HG02938 (cell line): Measurements from ENCODE around the gene TRAPPC2L.
"Not testable (repeated sequence)": the region's sequence is repeated elsewhere in the genome, so short reads cannot be mapped to it uniquely, and the experiment has no call there.

Experiments
- ATAC-seq: cut with Tn5 transposase; IDR thresholded peaks from one replicate; pipeline ENCODE4 v1.9.1; 2021; ENCODE audit warnings: mild to moderate bottlenecking, moderate library complexity; ENCODE audit not compliant: unreplicated experiment

TRAPPC2L gene

DNA sequence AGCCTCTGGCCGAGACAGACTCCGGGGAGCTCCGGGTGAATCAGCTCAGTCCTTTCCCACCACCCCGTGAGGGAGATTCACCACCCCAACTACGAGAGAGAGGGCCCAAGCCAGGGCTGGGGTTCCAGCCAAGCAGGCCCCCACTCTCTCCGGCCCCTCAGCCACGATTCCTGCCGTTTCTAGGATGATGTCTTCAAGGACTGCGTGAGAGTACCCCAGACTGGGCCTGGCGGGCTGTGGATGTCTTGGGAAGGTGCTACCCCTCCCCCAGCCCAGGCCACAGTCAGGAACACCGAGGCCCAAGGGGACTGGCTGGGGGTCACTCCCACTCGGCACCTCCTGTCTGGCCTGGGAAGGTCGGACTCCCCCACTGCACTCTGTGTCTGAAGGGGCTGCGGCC lies 31.1 kb downstream of the TRAPPC2L start:
- no peak for ATAC-seq

DNA sequence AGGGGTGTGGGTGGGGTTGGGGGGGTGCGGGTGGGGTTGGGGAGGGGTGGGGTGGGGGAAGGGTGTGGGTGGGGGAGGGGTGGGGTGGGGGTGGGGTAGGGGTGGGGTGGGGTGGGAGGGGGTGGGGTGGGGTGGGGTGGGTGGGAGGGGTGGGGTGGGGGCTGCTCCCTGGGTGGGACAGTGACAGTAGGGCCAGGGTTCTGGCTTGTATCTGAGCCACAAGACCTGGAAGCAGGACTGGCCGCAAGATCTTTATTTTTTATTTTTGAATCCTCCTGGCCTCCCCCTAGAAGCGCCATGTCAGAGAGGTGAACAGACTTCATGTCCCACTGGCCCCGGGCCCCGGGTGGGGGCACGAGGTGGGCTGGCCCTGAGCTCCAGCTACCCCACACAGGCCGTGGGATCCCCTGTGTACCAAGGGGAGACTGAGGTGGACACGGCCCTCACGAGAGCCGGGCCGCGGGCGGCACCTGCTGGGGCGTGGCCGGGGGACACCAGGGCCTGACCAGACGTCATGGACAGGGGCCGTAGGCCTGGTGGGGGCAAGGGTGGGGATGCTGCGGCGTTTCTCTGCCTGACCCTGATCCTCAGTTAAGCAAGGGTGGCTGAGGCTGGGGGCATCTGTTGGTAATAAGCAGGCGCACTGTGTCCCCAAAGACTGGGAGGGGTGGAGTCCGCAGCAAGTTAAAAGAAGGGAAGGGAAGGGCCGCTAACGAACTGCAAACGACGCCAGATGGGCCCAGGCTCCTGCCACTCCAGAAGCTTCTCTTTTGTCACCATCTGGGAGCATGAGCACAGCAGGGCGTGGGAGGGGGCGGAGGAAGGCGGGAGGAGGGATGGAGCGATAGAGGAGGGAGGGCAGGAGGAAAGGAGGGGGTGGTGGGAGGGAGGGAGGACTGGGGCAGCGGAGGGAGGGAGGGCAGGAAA lies 31.8 kb downstream of the TRAPPC2L start:
- ATAC-seq, result no peak

- not testable (repeated sequence) for ATAC-seq
These were observed 32.9 kb downstream of the TRAPPC2L start for GRCh38 chr16:88889702-88890352.

DNA sequence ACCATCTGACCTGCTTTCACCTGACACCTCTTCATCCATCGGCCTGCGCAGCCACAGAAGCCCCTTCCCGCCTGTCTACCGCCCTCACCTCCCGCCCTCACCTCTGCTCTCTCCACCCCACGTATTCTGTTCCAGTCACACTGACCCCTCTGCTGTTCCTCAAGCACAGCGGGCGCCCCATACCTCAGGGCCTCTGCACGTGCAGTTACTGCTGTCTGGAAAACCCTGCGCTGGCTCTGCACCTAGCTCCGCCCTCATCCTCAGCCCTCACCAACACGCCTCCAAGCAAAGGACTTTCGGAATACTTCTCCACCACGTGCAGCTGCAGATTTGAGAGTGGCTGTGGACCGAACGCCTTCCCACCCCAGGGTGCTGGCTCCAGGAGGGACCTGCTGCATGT lies 34.2 kb downstream of the TRAPPC2L start:
- ATAC-seq, result no peak

- no peak for ATAC-seq
These were observed 35.1 kb downstream of the TRAPPC2L start for GRCh38 chr16:88892065-88892464.

GRCh38 chr16:88893127-88893968 lies 36.4 kb downstream of the TRAPPC2L start:
- no peak for ATAC-seq

DNA sequence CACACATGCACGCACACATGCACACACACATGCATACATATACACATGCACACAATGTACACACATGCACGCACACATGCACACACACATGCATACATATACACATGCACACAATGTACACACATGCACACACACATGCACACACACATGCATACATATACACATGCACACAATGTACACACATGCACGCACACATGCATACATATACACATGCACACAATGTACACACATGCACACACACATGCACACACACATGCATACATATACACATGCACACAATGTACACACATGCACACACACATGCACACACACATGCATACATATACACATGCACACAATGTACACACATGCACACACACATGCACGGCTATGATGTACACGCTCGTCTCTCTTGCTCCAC lies 37.3 kb downstream of the TRAPPC2L start:
- ATAC-seq, result not testable (repeated sequence)

DNA sequence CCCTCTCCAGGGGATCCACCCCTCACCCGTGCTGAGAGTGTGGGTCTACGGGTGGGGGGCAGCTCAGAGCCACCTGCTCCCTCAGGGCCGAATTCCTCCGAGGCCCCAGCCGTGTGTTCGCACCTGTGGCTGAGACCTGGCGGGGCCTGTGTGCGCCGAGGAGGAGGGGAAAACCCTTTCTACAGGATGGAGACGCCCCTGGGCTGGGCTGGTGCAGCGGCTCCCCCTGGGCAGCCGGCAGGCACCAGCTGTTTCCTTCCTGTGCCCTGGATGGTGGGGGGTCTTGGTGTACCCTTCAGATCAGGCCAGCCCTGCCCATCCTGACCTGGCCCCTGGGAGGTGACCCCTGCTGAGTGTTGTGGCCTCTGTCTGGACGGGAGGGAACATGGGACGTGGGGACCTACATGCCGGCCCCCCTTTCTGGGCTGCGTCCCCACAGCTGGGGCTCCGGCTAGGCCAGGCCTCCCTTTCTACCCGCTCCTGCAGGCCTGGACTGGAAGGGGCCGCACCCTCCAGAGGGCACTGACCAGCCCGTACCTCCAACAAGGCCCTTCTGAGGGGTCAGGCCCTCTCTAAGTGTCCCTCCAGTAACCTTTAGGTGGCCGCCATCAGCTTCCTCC lies 37.9 kb downstream of the TRAPPC2L start:
- ATAC-seq, result no peak

- no peak for ATAC-seq
These were observed 38.4 kb downstream of the TRAPPC2L start for GRCh38 chr16:88895335-88895734.

DNA sequence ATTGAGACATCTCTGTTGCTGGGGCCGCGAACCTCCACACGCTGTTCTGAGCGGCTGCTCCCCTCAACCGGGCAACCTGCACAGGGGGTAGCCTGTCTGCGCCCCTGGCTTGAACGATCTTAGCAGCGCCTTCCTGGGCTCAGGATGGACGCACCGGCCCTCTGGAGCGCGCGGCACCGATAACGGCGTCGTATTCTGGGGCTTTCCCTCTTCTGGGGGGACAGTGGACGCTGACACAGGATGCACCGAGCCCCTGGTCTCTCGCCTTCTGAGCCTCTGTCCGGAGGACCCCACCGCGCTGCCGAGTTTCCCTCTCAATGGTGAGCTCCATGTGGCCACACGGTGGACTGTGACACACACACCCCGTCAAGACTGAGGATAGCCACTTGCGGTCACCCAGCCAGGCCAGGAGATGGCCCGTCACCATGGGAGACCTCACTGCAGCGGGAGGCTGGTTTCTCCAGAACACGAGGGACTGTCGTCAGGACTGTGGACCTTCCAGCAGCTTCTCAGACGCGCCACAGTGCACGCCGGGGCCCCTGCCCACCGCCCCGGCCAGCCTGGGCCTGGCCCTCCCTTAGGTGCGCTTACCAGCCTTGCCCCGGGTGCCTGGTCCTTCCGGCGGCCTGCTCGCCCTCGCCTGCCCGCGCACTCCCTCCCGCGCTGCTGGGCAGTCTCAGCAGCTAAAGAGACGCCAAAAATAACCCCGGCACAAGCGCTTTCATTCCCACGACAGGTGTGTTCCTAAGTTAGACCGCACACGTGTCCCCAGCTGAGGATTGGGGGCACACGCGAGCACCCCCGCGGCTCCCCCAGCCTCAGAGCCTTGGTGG lies 39.5 kb downstream of the TRAPPC2L start:
- no peak for ATAC-seq

- no peak for ATAC-seq
These were observed 40.9 kb downstream of the TRAPPC2L start for GRCh38 chr16:88897696-88898425.

GRCh38 chr16:88899901-88900661 lies 43.2 kb downstream of the TRAPPC2L start:
- no peak for ATAC-seq

- ATAC-seq, result no peak
These were observed 43.7 kb downstream of the TRAPPC2L start for GRCh38 chr16:88900662-88901052.

- no peak for ATAC-seq
These were observed 44.9 kb downstream of the TRAPPC2L start for GRCh38 chr16:88901718-88902337.

- ATAC-seq, result no peak
These were observed 45.8 kb downstream of the TRAPPC2L start for GRCh38 chr16:88902744-88903143.

- no peak for ATAC-seq
These were observed 46.3 kb downstream of the TRAPPC2L start for GRCh38 chr16:88903267-88903666.

GRCh38 chr16:88904676-88905365 lies 47.9 kb downstream of the TRAPPC2L start:
- no peak for ATAC-seq

- no peak for ATAC-seq
These were observed 48.6 kb downstream of the TRAPPC2L start for GRCh38 chr16:88905563-88905962.
